Right ventricle myocardium superior (tissue), 1 donor: ENCODE data around the gene ATXN7L2. TPM values are rescaled to one million over a fixed set of nuclear protein-coding genes. Genes with fewer than 3 reads are reported as not detected.

Experiments used
- ATAC-seq: fragments of 200-7000 bp; cut with Tn5 transposase; one replicate; pipeline ENCODE4 v1.9.1; 2020; ENCODE audit warnings: mild to moderate bottlenecking; ENCODE audit not compliant: poor library complexity
- DNase-seq: peaks from one replicate; pipeline ENCODE4 v3.0.0-alpha.2; 2020
- intact Hi-C: fragments of 100-400 bp; cut with DNase I; formaldehyde crosslinking; loops from one replicate; pipeline ENCODE4 v1.11.2; 2022
- total RNA-seq: library from RNA; stranded (reverse); fragmentation: NEBNext Ultra II Directional; extraction: Animal tissue kit (Norgen Biotek cat#: 25700); gene quantifications from one replicate; pipeline ENCODE4 v1.2.1, GENCODE V29; 2021
- donor health status: DM: no; HTN: yes; CAD: no; lungs with severe emphysema.

ATXN7L2 gene
- total RNA-seq, 1 donor from 2014 or later: 2.4 TPM

DNA sequence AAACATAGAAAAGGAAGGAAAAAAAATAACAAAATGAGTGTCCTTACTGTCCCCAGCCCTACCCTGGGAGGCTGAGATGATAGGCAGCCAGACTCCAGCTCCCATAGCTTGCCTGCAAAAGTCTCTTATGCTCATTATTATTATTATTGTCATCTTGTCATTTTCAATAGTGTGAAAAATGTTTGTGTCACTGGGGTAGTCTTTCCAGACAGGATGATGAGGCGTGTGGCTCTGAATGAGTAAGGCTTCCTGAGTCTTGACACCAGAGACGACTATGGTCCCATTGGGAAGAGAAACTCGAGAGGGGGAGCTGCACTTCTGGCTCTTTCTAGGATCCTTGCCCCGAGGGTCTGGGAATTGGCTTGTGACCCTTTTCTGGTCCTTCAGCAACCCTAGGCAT, 9.1 kb downstream of the ATXN7L2 start:
- ATAC-seq: no peak

GRCh38 chr1:109493227-109493626, 9.5 kb downstream of the ATXN7L2 start:
- ATAC-seq (no peak), DNase-seq (no peak)
- intact Hi-C loops: no loop called here

More for the DNA sequence above, 9.1 kb downstream of the ATXN7L2 start:
- DNase-seq: no peak
- intact Hi-C loops: no loop called here

GRCh38 chr1:109493805-109494539, 10.3 kb downstream of the ATXN7L2 start, which contains the start of gene CYB561D1:
Gene CYB561D1, plus strand, starts transcription at chr1:109494094. Its CDS starts 46 bp downstream, at chr1:109494140.
- ATAC-seq (peak; percentile 95), DNase-seq (peak; percentile 93)
- intact Hi-C loops: no loop called here

DNA sequence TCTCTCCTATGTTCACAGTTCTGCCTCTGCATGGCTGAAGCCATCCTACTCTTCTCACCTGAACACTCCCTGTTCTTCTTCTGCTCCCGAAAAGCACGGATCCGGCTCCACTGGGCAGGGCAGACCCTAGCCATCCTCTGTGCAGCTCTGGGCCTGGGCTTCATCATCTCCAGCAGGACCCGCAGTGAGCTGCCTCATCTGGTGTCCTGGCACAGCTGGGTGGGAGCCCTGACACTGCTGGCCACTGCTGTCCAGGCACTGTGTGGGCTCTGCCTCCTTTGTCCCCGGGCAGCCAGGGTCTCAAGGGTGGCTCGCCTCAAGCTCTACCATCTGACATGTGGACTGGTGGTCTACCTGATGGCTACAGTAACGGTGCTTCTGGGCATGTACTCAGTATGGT, 12.0 kb downstream of the ATXN7L2 start:
- no peak for ATAC-seq
- intact Hi-C loops: no loop called here
- no peak for DNase-seq

DNA sequence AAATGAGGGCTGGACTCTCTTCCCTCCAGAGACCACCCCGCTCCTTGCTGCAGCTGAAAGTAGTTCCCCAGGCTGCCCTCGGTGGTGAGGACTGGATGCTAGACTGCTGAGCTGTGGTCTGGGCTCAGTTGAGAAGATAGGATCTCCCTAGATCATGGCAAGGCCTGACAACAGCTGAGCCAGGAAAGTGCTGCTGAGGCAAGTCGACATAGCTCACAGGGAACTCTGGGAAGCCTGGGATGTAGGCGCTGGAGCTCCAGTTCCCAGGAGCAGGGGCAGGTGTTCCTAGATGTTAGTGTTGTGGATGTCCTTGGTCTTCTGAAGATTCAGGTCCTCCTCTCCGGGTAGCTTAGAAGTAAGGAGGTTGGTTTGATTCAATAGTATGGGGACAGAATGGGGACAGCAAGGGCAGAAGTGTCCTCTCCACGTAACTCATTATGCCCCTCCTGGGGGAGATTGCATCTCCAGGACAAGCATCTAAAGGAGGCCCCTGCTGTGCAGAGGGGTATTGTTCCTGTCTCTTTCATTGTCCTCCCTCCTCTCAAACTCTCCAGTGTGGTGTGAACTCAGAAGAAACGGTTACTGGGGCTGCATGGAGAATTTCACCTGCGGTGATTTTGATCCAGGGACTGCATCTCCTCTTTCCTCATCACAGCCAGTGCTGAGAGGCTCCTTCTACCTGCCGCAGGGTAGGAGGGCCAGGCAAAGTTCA, 13.9 kb downstream of the ATXN7L2 start:
- ATAC-seq (no peak), DNase-seq (no peak)
- intact Hi-C loops: no loop called here

DNA sequence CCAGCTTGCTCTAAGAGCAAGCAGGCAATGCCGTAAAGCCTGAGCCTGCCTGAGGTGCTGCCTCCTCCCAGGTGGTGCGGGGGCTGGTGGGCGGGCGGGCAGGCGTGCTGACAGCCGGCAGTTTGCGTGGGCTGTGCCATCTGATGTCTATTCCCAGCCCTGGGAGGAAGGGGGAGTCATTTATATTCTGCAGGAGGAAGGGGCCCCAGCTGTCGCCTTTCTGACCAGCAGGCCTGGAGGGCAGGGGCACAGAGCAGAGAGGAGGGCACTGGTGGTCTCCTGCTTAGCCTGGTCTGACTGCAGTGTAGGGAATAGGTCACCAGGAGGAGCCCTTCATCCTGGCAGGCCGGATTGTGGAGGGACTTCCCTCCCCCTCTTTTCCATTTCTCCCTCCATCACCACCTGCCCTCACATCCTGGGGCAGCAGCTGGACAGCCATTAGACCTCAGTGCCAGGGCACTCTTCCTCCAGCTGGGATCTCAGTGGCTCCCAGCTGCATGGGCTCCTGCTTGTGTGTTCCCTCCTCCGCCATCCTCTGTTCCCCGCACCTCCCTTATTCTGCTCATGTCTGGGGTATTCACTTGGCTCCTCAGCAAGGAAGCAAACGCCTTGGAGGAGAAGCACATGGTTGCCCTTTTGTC, 14.6 kb downstream of the ATXN7L2 start:
- no peak for ATAC-seq
- intact Hi-C loops: no loop called here
- DNase-seq: no peak

DNA sequence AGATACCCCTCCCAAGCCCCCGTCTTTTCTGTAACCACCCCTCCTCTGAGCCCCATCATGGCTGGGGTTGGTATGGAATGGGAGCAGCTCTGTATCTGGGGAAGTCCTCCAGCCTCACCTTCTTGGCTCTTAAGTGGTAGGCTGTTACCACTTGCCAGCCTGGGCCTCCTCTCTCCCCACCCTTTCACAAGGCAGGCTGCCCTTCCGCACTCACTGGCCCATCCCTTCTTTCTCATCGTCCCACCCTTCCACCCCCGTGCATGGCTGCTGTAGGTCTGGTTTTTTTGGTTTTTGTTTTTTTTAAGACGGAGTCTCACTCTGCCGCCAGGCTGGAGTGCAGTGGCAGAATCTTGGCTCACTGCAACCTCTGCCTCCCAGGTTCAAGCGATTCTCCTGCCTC, 15.4 kb downstream of the ATXN7L2 start:
- DNase-seq: no peak
- intact Hi-C loops: no loop called here
- no peak for ATAC-seq

- DNase-seq: no peak
- intact Hi-C loops: no loop called here
- no peak for ATAC-seq
These were observed 16.2 kb downstream of the ATXN7L2 start for GRCh38 chr1:109499661-109500536.

- ATAC-seq: no peak
- DNase-seq: no peak
These were observed 17.3 kb downstream of the ATXN7L2 start for GRCh38 chr1:109500941-109501381.

DNA sequence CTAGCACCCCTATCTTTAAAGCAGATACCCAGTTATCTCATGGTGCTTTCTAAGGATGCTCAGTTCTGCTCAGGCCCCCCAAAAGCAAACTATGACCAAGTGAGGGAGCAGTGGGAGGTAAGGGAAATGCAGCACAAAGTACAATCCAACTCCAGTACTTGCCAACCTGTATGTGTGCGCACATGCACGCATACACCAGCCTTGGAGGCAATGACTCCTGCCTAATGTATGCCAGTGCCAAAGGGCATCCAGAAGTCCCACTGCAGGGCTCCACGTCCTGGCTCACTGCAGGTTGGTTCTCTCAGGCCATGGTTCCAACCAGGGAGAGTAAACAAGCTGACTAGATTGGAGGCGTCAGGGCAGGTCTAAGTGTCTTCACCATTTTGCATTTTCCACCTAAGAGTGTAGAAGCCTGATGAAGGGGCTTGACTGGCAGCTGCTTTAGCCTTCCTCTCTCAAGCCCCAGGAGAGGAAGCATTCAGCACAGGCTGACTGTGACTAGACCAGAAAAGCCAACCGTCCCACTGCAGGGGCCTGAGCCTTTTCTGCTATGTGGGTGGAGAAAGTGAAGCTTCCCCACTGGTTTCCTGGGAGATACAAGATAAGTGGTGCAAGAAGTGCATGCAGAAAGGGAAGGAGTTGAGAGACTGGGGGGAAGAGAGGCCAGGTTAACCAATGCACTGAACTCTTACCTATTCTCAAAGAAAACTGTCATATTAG, 18.1 kb downstream of the ATXN7L2 start:
- ATAC-seq (no peak), DNase-seq (no peak)
- intact Hi-C loops: no loop called here

More at GRCh38 chr1:109500941-109501381, 17.3 kb downstream of the ATXN7L2 start:
- intact Hi-C loops: no loop called here

DNA sequence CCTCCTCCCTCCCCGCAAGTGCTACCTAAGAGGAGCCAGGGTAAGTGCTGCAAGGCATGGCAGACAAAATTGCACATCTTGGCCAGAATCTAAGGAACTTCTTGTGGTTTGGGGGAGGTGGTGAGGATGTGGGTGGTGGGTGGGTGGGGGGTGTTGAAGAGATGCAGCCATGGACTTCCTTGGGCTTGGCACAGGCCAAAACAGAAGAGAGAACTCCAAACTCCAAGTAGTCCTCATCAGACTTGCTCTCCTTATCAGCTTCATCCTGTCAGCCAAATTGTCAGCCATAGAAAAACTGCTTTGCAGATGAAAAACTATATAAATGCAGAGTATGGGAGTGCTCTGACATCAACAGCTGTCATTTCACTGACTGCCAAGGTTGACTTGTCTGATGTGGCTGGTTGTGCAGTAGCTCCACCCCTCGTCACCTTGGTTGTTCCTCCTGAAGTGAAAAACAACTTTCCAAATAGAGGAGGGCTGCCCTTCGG, 18.7 kb downstream of the ATXN7L2 start:
- no peak for ATAC-seq
- no peak for DNase-seq
- intact Hi-C loops: no loop called here

DNA sequence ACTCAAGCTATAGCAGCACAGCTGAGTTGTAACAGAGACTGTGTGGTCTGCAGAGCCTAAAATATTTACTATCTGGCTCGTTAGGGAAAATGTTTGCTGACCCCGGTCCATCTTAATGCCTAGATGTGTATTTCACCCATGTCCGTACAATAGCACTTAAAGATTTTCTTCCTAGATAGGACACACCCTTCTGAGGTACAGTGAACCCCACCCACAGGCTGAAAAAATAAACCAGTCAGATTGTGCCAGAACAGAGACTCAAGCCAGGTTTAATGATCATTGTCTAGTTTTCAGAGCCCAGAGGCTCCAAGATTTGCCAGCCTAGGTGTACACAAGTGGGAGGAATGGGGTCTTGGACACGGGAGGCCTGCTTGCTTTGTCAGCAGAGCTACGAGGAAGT, 20.2 kb downstream of the ATXN7L2 start:
- intact Hi-C loops: no loop called here
- no peak for DNase-seq
- ATAC-seq: no peak

DNA sequence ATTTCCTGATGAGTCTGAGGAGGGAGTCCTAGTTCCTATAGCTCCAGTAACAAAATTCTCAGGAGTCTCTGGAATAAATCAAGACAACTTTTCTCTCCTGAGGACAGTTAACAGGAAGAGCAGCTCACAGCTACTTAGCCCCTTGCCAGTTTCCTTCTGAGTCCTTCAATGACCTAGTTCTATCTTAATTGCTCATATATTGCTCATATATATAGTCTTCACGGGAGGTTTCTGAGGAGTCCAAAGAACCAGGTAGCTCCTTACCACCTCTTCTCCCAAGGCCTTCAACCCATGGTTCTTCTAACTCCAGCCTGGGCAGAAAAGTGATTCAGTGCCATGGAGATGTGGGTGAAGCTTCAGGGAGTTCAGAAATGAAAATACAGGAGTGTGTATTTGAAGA, 21.3 kb downstream of the ATXN7L2 start:
- no peak for ATAC-seq
- no peak for DNase-seq
- intact Hi-C loops: no loop called here

- intact Hi-C loops: no loop called here
- no peak for DNase-seq
- ATAC-seq: no peak
These were observed 24.5 kb downstream of the ATXN7L2 start for GRCh38 chr1:109508001-109508872.

DNA sequence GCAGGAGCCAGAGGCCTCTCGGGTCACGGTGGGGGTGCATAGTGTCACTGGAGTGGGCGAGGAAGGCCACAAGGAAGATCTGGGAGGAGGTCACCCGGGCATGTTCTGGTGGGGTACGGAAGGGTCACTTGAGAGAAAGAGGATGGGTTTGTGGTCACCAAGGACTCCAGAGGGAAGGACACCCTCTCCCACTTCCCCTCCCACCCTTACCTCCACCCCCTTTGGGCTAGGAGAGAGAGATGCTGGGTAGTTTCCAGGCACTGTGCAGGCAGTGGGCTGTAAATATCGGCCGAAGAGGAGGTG, 25.1 kb downstream of the ATXN7L2 start:
- intact Hi-C loops: no loop called here
- ATAC-seq (peak; percentile 13), DNase-seq (no peak)

GRCh38 chr1:109509176-109510134, 25.8 kb downstream of the ATXN7L2 start, which contains the start of gene AMIGO1:
Gene AMIGO1, minus strand, starts transcription at chr1:109509727. Its CDS starts 815 bp downstream, at chr1:109508912.
- DNase-seq: peak; percentile 84
- peak; percentile 94 for ATAC-seq
- intact Hi-C loops: no loop called here
